ENCODE measurements around the gene BANP.
"Not testable (repeated sequence)": the region's sequence is repeated elsewhere in the genome, so short reads cannot be mapped to it uniquely, and the experiment has no call there.

Gene BANP

GRCh38 chr16:87981376-87981775, 30.1 kb downstream of the BANP start:
- not testable (repeated sequence) for H3K9me3 ChIP-seq (ENCODE audit: control insufficient read depth, insufficient read depth, low read length); H3K27me3 ChIP-seq (ENCODE audit: control insufficient read depth, insufficient read depth, low read length); H3K9ac ChIP-seq (ENCODE audit: low read depth, low read length); H3K4me3 ChIP-seq (ENCODE audit: low read depth, low read length); H3K36me3 ChIP-seq (ENCODE audit: control insufficient read depth, insufficient read depth, low read length); H3K4me1 ChIP-seq (ENCODE audit: control insufficient read depth, insufficient read depth, low read length)

GRCh38 chr16:87982581-87983041, 31.4 kb downstream of the BANP start:
- H3K4me3 ChIP-seq (ENCODE audit: low read depth, low read length): no peak overlapping the region
- H3K9ac ChIP-seq (ENCODE audit: low read depth, low read length): no peak overlapping the region
- no peaks in the 10 kb centered on the region for H3K27me3 ChIP-seq (ENCODE audit: control insufficient read depth, insufficient read depth, low read length)
- no peaks in the 10 kb centered on the region for H3K9me3 ChIP-seq (ENCODE audit: control insufficient read depth, insufficient read depth, low read length)
- H3K4me1 ChIP-seq (ENCODE audit: control insufficient read depth, insufficient read depth, low read length): no peaks in the 10 kb centered on the region
- H3K36me3 ChIP-seq (ENCODE audit: control insufficient read depth, insufficient read depth, low read length): peaks cover 9% of the 10 kb centered on the region

- not testable (repeated sequence) for H3K4me3 ChIP-seq (ENCODE audit: low read depth, low read length); H3K9ac ChIP-seq (ENCODE audit: low read depth, low read length); H3K36me3 ChIP-seq (ENCODE audit: control insufficient read depth, insufficient read depth, low read length); H3K9me3 ChIP-seq (ENCODE audit: control insufficient read depth, insufficient read depth, low read length); H3K4me1 ChIP-seq (ENCODE audit: control insufficient read depth, insufficient read depth, low read length); H3K27me3 ChIP-seq (ENCODE audit: control insufficient read depth, insufficient read depth, low read length)
Measured at GRCh38 chr16:87983072-87983736, 32.0 kb downstream of the BANP start.

GRCh38 chr16:87983737-87984097, 32.5 kb downstream of the BANP start:
- not testable (repeated sequence) for H3K9ac ChIP-seq (ENCODE audit: low read depth, low read length); H3K36me3 ChIP-seq (ENCODE audit: control insufficient read depth, insufficient read depth, low read length); H3K4me3 ChIP-seq (ENCODE audit: low read depth, low read length); H3K27me3 ChIP-seq (ENCODE audit: control insufficient read depth, insufficient read depth, low read length); H3K4me1 ChIP-seq (ENCODE audit: control insufficient read depth, insufficient read depth, low read length); H3K9me3 ChIP-seq (ENCODE audit: control insufficient read depth, insufficient read depth, low read length)

GRCh38 chr16:87984180-87984579, 32.9 kb downstream of the BANP start:
- H3K4me3 ChIP-seq (ENCODE audit: low read depth, low read length); H3K4me1 ChIP-seq (ENCODE audit: control insufficient read depth, insufficient read depth, low read length); H3K9ac ChIP-seq (ENCODE audit: low read depth, low read length): not testable (repeated sequence)

GRCh38 chr16:87984632-87985267, 33.5 kb downstream of the BANP start:
- Histone ChIP-seq H3K36me3 (ENCODE audit: control insufficient read depth, insufficient read depth, low read length) (peaks cover 9% of the 10 kb centered on the region), H3K9me3 (ENCODE audit: control insufficient read depth, insufficient read depth, low read length) (no peaks in the 10 kb centered on the region), H3K4me3 (ENCODE audit: low read depth, low read length) (no peak overlapping the region), H3K4me1 (ENCODE audit: control insufficient read depth, insufficient read depth, low read length) (no peaks in the 10 kb centered on the region), H3K9ac (ENCODE audit: low read depth, low read length) (no peak overlapping the region), H3K27me3 (ENCODE audit: control insufficient read depth, insufficient read depth, low read length) (no peaks in the 10 kb centered on the region)

More at GRCh38 chr16:87984180-87984579, 32.9 kb downstream of the BANP start:
- H3K36me3 ChIP-seq (ENCODE audit: control insufficient read depth, insufficient read depth, low read length); H3K27me3 ChIP-seq (ENCODE audit: control insufficient read depth, insufficient read depth, low read length); H3K9me3 ChIP-seq (ENCODE audit: control insufficient read depth, insufficient read depth, low read length): not testable (repeated sequence)

GRCh38 chr16:87985493-87985892, 34.3 kb downstream of the BANP start:
- H3K4me1 ChIP-seq (ENCODE audit: control insufficient read depth, insufficient read depth, low read length); H3K9ac ChIP-seq (ENCODE audit: low read depth, low read length); H3K9me3 ChIP-seq (ENCODE audit: control insufficient read depth, insufficient read depth, low read length); H3K36me3 ChIP-seq (ENCODE audit: control insufficient read depth, insufficient read depth, low read length); H3K4me3 ChIP-seq (ENCODE audit: low read depth, low read length); H3K27me3 ChIP-seq (ENCODE audit: control insufficient read depth, insufficient read depth, low read length): not testable (repeated sequence)

- not testable (repeated sequence) for H3K9me3 ChIP-seq (ENCODE audit: control insufficient read depth, insufficient read depth, low read length); H3K9ac ChIP-seq (ENCODE audit: low read depth, low read length); H3K4me1 ChIP-seq (ENCODE audit: control insufficient read depth, insufficient read depth, low read length); H3K27me3 ChIP-seq (ENCODE audit: control insufficient read depth, insufficient read depth, low read length); H3K36me3 ChIP-seq (ENCODE audit: control insufficient read depth, insufficient read depth, low read length); H3K4me3 ChIP-seq (ENCODE audit: low read depth, low read length)
Measured at GRCh38 chr16:87986361-87986849, 35.2 kb downstream of the BANP start.

- H3K27me3 ChIP-seq (ENCODE audit: control insufficient read depth, insufficient read depth, low read length); H3K9me3 ChIP-seq (ENCODE audit: control insufficient read depth, insufficient read depth, low read length); H3K4me3 ChIP-seq (ENCODE audit: low read depth, low read length); H3K36me3 ChIP-seq (ENCODE audit: control insufficient read depth, insufficient read depth, low read length); H3K4me1 ChIP-seq (ENCODE audit: control insufficient read depth, insufficient read depth, low read length); H3K9ac ChIP-seq (ENCODE audit: low read depth, low read length): not testable (repeated sequence)
Measured at GRCh38 chr16:87988596-87988995, 37.4 kb downstream of the BANP start.

GRCh38 chr16:87990254-87990653, 39.0 kb downstream of the BANP start:
- not testable (repeated sequence) for H3K9me3 ChIP-seq (ENCODE audit: control insufficient read depth, insufficient read depth, low read length); H3K36me3 ChIP-seq (ENCODE audit: control insufficient read depth, insufficient read depth, low read length); H3K27me3 ChIP-seq (ENCODE audit: control insufficient read depth, insufficient read depth, low read length); H3K4me1 ChIP-seq (ENCODE audit: control insufficient read depth, insufficient read depth, low read length); H3K4me3 ChIP-seq (ENCODE audit: low read depth, low read length); H3K9ac ChIP-seq (ENCODE audit: low read depth, low read length)

GRCh38 chr16:87992142-87992541, 40.9 kb downstream of the BANP start:
- H3K4me3 ChIP-seq (ENCODE audit: low read depth, low read length); H3K9ac ChIP-seq (ENCODE audit: low read depth, low read length); H3K36me3 ChIP-seq (ENCODE audit: control insufficient read depth, insufficient read depth, low read length); H3K27me3 ChIP-seq (ENCODE audit: control insufficient read depth, insufficient read depth, low read length); H3K4me1 ChIP-seq (ENCODE audit: control insufficient read depth, insufficient read depth, low read length); H3K9me3 ChIP-seq (ENCODE audit: control insufficient read depth, insufficient read depth, low read length): not testable (repeated sequence)

GRCh38 chr16:87993901-87994300, 42.7 kb downstream of the BANP start:
- Histone ChIP-seq H3K36me3 (ENCODE audit: control insufficient read depth, insufficient read depth, low read length) (peaks cover 5% of the 10 kb centered on the region), H3K27me3 (ENCODE audit: control insufficient read depth, insufficient read depth, low read length) (no peaks in the 10 kb centered on the region), H3K4me1 (ENCODE audit: control insufficient read depth, insufficient read depth, low read length) (no peaks in the 10 kb centered on the region), H3K9me3 (ENCODE audit: control insufficient read depth, insufficient read depth, low read length) (no peaks in the 10 kb centered on the region), H3K9ac (ENCODE audit: low read depth, low read length) (no peak overlapping the region), H3K4me3 (ENCODE audit: low read depth, low read length) (no peak overlapping the region)

Measured in iPS-15b (cell line).